HCT116 (cell line): ENCODE data around the gene ZNF558.

Source experiments
- EZH2 ChIP-seq: fragments of 200-600 bp; sonication (generic); IDR thresholded peaks from 2 replicates; pipeline ENCODE4 v1.6.1; 2017; ENCODE audit warnings: antibody characterized with exemption, mixed run types
- POLR2A ChIP-seq: IDR thresholded peaks from 2 replicates; pipeline ENCODE4 v1.7.0; 2011; ENCODE audit warnings: borderline replicate concordance; ENCODE audit not compliant: insufficient read depth, insufficient read length; ENCODE audit errors: extremely low read depth
- RAD21 ChIP-seq: IDR thresholded peaks from 2 replicates; pipeline ENCODE4 v1.6.1; 2012; ENCODE audit warnings: low read depth, mild to moderate bottlenecking
- TF ChIP-seq, protein P1 (sequence below), 3 experiments: fragments of 200-600 bp in 1 of 3; sonication (generic) in 1 of 3; IDR thresholded peaks in 2 of 3; conservative IDR thresholded peaks in 1 of 3; 2 replicates each; pipeline ENCODE4 v1.5.1; 2012 to 2017; ENCODE audit warnings: low read depth in 2 of 3, low read length in 2 of 3, antibody characterized with exemption in 1 of 3, borderline replicate concordance in 1 of 3, control low read depth in 1 of 3, mild to moderate bottlenecking in 1 of 3, mixed read lengths in 1 of 3, mixed run types in 1 of 3, moderate library complexity in 1 of 3; ENCODE audit not compliant: insufficient read depth in 1 of 3

DNA sequence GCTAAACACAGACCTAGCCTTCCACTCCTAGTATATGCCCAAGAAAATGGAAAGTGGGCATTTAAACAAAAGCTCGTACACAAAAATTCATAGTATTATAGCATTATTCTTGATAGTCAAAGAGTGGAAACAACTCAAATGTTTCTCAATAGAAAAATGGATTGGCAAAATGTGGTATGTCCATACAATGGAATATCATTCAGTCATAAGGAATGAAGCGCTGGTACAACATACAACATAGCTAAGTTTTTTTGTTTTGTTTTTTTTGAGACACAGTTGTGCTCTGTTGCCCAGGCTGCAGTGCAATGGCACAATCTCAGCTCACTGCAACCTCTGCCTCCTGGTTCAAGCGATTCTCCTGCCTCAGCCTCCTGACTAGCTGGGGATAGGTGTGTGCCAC is 11.9 kb downstream of the ZNF558 start:
- TF ChIP-seq, protein P1, sequence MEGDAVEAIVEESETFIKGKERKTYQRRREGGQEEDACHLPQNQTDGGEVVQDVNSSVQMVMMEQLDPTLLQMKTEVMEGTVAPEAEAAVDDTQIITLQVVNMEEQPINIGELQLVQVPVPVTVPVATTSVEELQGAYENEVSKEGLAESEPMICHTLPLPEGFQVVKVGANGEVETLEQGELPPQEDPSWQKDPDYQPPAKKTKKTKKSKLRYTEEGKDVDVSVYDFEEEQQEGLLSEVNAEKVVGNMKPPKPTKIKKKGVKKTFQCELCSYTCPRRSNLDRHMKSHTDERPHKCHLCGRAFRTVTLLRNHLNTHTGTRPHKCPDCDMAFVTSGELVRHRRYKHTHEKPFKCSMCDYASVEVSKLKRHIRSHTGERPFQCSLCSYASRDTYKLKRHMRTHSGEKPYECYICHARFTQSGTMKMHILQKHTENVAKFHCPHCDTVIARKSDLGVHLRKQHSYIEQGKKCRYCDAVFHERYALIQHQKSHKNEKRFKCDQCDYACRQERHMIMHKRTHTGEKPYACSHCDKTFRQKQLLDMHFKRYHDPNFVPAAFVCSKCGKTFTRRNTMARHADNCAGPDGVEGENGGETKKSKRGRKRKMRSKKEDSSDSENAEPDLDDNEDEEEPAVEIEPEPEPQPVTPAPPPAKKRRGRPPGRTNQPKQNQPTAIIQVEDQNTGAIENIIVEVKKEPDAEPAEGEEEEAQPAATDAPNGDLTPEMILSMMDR (IDR thresholded peaks at IDR 0.05 in 2 of 3, conservative IDR thresholded peaks at IDR 0.05 in 1 of 3; ENCODE audit: borderline replicate concordance in 1 of 3, insufficient read depth in 1 of 3, low read depth in 2 of 3, low read length in 2 of 3): no peak
- TF ChIP-seq RAD21 (no peak), POLR2A (no peak), EZH2 (no peak)
